Suprapubic skin (tissue), 4 donors: ENCODE results near the gene ITSN2.

ENCODE experiments used
- EP300 ChIP-seq: sonication (generic); formaldehyde crosslinking; IDR thresholded peaks from one replicate; pipeline ENCODE4 v1.6.1; 2017; ENCODE audit warnings: antibody characterized with exemption
- POLR2AphosphoS5 ChIP-seq, 3 donors: sonication (generic); formaldehyde crosslinking; IDR thresholded peaks; one replicate each; pipeline ENCODE4 v1.6.1; 2017; ENCODE audit warnings: antibody characterized with exemption in 3 of 3
- TF ChIP-seq, protein P1 (sequence below), 2 donors: fragments of 200-600 bp in 1 of 2; fragments of 450-650 bp in 1 of 2; sonication (generic) in 1 of 2; IDR thresholded peaks; one replicate each; pipeline ENCODE4 v1.5.1; 2016 to 2019; ENCODE audit warnings: antibody characterized with exemption in 2 of 2, mild to moderate bottlenecking in 1 of 2, moderate library complexity in 1 of 2

DNA sequence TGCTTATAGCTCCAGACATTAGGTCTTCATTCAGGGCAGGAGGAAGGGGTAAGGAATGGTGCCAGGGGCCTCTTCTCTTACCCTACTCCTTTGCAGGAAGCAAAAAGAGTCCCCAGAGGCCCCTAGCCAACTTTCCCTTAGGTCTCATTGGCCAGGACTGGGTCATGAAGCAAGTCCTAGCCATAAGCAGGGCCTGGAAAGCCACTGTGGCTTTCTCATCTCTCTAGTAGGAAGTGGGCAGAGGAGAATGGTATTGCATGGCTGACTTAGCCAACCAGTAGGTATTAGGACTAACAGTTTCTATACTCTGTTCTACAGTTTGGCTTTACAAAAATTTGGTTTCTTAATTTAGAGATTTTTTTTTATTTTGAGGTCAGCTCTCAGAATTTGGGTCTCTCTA, 180.7 kb downstream of the ITSN2 start:
- TF ChIP-seq, protein P1, sequence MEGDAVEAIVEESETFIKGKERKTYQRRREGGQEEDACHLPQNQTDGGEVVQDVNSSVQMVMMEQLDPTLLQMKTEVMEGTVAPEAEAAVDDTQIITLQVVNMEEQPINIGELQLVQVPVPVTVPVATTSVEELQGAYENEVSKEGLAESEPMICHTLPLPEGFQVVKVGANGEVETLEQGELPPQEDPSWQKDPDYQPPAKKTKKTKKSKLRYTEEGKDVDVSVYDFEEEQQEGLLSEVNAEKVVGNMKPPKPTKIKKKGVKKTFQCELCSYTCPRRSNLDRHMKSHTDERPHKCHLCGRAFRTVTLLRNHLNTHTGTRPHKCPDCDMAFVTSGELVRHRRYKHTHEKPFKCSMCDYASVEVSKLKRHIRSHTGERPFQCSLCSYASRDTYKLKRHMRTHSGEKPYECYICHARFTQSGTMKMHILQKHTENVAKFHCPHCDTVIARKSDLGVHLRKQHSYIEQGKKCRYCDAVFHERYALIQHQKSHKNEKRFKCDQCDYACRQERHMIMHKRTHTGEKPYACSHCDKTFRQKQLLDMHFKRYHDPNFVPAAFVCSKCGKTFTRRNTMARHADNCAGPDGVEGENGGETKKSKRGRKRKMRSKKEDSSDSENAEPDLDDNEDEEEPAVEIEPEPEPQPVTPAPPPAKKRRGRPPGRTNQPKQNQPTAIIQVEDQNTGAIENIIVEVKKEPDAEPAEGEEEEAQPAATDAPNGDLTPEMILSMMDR (IDR thresholded peaks at IDR 0.05): no peak
- TF ChIP-seq POLR2AphosphoS5 (IDR thresholded peaks at IDR 0.05): no peak
- no peak for TF ChIP-seq EP300
